Tibial nerve (tissue), 4 donors: ENCODE measurements around the gene EPB41L1.

Experiments used
- EP300 ChIP-seq, 2 donors: sonication (generic); formaldehyde crosslinking; IDR thresholded peaks; one replicate each; pipeline ENCODE4 v1.6.1; 2017; ENCODE audit warnings: antibody characterized with exemption in 2 of 2, mild to moderate bottlenecking in 1 of 2
- POLR2A ChIP-seq, 2 donors: fragments of 450-650 bp; IDR thresholded peaks; one replicate each; pipeline ENCODE4 v1.6.1; 2017; ENCODE audit warnings: antibody characterized with exemption in 2 of 2, mild to moderate bottlenecking in 2 of 2, moderate library complexity in 2 of 2
- TF ChIP-seq, protein P1 (sequence below), 5 experiments: fragments of 200-600 bp in 3 of 5; fragments of 450-650 bp in 2 of 5; sonication (generic) in 3 of 5; IDR thresholded peaks; one replicate each; pipeline ENCODE4 v1.5.1; 2016 to 2019; ENCODE audit warnings: antibody characterized with exemption in 5 of 5, mild to moderate bottlenecking in 3 of 5, moderate library complexity in 2 of 5

DNA sequence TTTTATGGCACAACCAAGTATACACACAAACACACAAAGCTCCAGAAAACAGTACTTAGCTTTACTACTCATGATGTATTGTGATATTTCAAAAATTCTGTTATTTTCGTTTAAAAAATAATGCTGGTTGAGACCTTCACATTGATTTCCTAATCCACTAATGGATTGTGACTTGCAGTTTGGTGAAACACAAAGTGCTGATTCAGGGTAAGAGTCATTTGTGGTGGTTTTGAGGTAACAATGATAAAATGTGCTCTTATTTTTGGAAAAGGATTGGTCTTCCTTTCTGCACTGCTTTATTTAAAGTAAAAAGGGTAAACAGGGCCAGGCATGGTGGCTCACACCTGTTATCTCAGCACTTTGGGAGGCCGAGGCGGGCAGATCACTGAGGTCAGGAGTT is 83.6 kb downstream of the EPB41L1 start:
- TF ChIP-seq POLR2A (IDR thresholded peaks at IDR 0.05) (no peak), EP300 (IDR thresholded peaks at IDR 0.05) (no peak)
- TF ChIP-seq, protein P1, sequence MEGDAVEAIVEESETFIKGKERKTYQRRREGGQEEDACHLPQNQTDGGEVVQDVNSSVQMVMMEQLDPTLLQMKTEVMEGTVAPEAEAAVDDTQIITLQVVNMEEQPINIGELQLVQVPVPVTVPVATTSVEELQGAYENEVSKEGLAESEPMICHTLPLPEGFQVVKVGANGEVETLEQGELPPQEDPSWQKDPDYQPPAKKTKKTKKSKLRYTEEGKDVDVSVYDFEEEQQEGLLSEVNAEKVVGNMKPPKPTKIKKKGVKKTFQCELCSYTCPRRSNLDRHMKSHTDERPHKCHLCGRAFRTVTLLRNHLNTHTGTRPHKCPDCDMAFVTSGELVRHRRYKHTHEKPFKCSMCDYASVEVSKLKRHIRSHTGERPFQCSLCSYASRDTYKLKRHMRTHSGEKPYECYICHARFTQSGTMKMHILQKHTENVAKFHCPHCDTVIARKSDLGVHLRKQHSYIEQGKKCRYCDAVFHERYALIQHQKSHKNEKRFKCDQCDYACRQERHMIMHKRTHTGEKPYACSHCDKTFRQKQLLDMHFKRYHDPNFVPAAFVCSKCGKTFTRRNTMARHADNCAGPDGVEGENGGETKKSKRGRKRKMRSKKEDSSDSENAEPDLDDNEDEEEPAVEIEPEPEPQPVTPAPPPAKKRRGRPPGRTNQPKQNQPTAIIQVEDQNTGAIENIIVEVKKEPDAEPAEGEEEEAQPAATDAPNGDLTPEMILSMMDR (IDR thresholded peaks at IDR 0.05): no peak
